HG03432 (cell line): ENCODE data around the gene SEPTIN1.
"Not testable (repeated sequence)": the region's sequence is repeated elsewhere in the genome, so short reads cannot be mapped to it uniquely, and the experiment has no call there.

ENCODE experiments used
- ATAC-seq: cut with Tn5 transposase; IDR thresholded peaks from one replicate; pipeline ENCODE4 v1.9.1; 2021; ENCODE audit warnings: mild to moderate bottlenecking, moderate library complexity; ENCODE audit not compliant: unreplicated experiment

Gene SEPTIN1

DNA sequence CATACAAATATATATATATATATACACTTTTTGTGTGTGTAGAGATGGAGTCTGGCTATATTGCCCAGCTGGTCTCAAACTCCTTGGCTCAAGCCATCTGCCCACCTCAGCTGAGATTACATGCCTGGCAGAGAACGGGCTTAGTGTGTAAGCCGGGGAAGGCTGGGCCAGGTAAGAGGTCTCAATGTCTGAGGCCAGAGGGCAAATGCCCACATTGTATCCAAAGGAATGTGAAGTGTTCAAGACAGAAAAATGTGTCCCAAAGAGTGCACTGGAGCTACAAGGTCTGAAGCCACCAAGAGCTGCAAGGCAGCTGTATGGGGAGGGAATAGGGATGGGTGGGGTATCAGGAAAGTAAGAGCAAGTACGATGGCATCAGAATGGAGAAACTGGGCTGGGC, 36.1 kb downstream of the SEPTIN1 start:
- no peak for ATAC-seq

DNA sequence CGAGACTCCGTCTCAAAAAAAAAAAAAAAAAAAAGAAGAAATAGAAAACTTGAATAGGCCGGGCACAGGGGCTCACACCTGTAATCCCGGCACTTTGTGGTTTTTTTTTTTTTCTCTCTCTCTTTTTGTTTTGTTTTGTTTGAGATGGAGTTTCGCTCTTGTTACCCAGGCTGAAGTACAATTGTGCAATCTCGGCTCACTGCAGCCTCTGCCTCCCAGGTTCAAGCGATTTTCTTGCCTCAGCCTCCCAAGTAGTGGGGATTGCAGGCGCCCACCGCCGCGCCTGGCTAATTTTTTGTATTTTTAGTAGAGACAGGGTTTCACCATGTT, 38.9 kb downstream of the SEPTIN1 start:
- ATAC-seq: not testable (repeated sequence)

DNA sequence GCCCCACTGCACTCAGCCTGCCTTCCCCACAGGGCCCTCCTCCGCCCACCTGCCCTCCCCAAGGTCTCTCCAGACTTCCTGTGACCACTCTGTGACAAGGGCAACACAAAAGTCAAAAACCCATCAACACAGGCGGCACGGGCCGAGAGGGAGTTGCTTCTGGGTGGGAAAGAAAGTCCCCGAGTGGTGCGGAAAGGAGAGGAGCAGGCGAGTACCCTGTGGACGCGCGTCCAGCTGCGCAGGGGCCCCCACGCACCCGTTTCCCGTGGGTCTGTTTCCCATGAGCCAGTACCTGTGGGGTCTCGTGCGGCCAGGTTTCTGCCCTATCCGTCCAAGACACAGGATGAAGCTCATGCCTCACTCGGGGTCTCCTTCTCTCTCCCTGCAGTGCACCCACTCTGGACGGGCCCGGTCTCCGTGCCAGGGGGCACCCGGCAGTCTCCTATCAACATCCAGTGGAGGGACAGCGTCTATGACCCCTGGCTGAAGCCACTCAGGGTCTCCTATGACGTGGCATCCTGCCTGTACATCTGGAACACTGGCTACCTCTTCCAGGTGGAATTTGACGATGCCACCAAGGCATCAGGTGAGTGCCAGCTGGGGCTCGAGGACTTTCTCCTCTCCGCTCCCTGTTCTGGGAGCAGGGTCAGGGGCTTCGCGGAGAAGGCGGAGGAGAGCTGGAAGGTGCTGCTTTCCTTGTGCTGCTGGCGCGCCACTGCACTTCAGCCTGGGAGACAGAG, 39.4 kb downstream of the SEPTIN1 start:
- ATAC-seq: no peak

DNA sequence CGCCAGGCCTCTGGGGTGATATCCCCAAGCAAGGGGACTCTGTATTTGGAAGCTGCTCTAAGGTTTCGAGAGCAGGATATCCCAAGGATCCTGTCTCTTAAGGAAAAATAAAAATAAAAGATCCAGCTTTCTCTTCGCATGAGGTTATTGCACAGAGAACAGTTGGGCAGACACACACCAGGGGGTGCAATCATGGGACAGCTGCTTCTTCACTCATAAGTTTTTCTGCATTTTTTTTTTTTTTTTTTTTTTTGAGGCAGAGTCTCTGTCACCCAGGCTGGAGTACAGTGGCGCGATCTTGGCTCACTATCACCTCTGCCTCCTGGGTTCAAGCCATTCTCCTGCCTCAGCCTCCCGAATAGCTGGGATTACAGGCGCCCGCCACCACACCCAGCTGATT, 40.4 kb downstream of the SEPTIN1 start:
- not testable (repeated sequence) for ATAC-seq

DNA sequence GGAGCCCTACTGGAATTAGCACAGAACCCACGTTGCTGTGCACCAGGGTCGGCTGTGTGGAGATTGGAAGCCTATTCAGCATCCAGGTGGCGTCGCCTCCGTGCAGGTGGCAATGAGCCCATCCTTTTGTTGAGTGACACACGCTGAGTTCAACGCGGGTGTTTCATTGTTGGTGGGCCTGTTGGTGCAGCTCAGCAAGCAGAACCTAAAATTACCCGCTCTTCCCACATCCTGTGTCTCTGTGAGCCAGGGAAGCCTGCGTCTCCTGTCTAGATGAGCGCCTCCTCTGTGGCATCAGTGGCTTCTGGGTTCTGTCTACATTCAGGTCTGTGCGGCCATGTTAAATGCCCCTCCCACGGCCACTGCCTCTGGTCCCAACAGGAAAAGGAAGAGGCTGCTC, 41.7 kb downstream of the SEPTIN1 start:
- no peak for ATAC-seq

DNA sequence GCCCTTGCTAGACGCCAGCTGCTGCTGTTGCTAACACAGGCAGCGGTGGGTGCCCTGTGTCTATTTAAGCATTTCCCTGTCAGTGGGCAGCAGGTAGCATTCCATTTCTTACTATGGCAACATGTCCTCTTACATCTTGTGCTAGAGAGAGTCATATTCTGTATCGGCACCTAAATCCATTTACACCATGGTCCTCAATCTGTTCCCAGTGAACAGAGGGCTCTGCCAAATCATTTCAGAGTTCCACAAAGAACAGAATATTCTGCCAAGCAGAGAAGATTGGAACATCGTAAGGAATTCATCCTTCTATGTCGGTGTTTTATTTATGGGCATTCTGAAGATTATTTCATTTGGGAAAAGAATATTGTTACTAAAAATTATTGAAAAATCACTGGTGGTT, 43.6 kb downstream of the SEPTIN1 start:
- ATAC-seq: not testable (repeated sequence)

DNA sequence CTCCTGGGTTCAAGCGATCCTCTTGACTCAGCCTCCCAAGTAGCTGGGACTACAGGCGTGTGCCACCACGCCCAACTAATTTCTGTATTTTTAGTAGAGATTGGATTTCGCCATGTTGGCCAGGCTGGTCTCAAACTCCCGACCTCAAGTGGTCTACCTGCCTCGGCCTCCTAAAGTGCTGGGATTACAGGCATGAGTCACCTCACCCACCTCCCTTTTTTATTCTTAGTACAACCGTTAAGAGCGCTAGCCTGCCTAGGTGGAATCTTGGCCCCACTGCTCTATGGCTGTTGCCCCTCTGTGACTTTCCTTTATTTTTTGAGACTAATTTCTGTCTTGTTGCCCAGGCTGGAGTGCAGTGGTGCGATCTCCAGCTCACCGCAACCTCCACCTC, 44.4 kb downstream of the SEPTIN1 start:
- ATAC-seq: not testable (repeated sequence)

DNA sequence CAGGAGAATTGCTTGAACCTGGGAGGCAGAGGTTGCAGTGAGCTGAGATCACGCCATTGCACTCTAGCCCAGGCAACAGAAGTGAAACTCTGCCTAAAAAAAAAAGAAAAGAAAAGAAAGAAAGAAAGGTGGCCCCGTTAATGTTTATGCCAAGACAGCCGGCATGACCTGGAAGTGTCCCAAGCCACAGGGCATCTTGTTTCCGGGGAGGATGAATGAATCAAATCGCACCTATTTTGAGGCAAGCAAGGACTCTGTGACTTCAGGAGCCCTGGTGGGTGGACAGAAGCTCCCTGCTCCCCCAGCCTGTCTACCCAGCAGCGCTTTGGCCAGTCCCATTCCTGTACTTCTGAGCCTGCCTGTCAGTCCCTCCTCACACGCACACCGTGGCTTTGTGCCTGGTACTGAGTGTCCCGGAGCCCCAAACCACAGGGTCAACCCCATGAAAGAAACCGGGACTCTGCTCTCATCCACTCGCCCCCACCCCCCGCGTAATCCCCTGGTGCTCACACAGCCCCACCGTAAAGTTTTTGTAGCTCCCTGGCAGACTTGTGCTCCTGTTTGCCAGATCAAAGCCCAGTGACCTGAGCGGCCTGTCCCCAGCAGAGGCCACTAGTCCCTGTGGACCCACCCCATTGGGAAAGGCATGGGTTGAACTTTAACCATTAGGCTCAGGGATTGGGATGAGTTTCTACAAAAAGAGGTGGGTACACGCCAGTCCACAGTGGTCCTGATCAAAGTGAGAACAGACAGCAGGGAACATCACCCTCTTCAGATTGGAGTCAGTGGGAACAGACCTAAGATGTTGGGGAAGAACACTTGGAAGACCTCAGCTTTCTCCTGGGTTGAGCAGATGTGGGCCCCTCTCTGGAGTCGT, 46.5 kb downstream of the SEPTIN1 start:
- peak; percentile 30 for ATAC-seq

DNA sequence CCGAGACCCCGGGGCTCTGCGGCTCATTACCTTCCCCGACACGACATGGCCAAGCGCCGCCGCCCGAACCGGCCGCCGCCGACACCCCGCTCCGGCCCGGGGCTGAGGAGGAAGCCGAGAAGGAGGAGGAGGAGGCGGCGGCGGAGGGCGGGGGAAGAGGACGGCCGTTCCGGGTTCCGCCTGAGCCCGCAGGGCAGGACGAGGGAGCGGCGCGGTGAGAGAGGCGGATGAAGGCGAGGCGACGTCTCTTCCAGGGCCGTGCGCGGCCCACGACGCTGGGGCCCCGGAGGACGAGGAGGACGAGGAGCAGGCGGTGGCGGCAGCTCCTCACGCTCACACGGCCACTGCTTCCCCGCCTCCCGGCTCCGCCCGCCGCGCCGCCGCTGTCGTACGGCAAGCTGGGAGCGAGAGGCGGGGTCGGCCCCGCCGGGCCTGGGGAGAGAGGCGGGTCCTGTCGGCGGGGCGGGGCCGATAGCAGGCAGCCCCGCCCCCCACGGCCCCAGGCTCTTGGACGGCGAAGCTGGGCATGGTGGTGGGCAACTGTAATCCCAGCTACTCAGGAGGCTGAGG, 47.2 kb downstream of the SEPTIN1 start:
- ATAC-seq: peak; percentile 78

DNA sequence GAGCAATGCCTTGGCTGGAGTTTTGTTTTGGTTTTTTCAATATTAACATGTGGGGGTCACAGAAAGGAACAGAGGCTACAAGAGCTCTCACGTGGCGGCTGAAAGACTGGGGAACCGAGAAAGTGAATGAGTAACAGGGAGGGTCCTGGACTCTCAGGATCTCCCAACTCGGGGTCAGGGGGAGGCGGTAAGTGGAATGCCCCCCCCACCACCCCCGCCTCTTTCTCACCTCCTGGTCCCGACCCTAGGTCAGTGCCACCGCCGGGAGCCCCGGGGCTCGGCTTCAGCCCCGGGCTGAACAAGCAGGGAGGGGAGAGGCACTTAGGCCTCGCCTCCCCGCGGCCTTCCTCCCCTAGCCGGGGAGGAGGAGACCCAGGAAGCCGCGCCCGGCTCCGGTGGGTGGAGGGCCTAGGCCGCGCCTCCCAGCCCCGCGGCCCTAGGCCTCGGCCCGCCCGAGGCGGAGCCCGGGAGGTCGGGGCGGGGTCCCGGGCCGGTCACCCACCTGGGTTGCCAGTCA, 47.8 kb downstream of the SEPTIN1 start:
- ATAC-seq: peak; percentile 86
